HS-27A (cell line): ENCODE data around the gene PPM1H.
"Not testable (repeated sequence)": the region's sequence is repeated elsewhere in the genome, so short reads cannot be mapped to it uniquely, and the experiment has no call there.

Source experiments
- DNase-seq: peaks from one replicate; pipeline ENCODE4 v3.0.0-alpha.2; 2012; ENCODE audit warnings: low read depth, missing footprints

PPM1H gene

GRCh38 chr12:62683776-62684569 lies 251.0 kb downstream of the PPM1H start:
- no peak for DNase-seq

- no peak for DNase-seq
These were observed 253.6 kb downstream of the PPM1H start for GRCh38 chr12:62681306-62681705.

- no peak for DNase-seq
These were observed 255.3 kb downstream of the PPM1H start for GRCh38 chr12:62679608-62680007.

GRCh38 chr12:62677355-62677754 lies 257.6 kb downstream of the PPM1H start:
- DNase-seq = no peak

GRCh38 chr12:62676521-62677307 lies 258.2 kb downstream of the PPM1H start:
- DNase-seq = no peak

- DNase-seq = no peak
These were observed 261.7 kb downstream of the PPM1H start for GRCh38 chr12:62673028-62673815.

GRCh38 chr12:62670986-62671720 lies 263.8 kb downstream of the PPM1H start:
- DNase-seq = no peak

- no peak for DNase-seq
These were observed 266.2 kb downstream of the PPM1H start for GRCh38 chr12:62668782-62669181.

- not testable (repeated sequence) for DNase-seq
These were observed 270.0 kb downstream of the PPM1H start for GRCh38 chr12:62664951-62665350.

GRCh38 chr12:62660756-62661155 lies 274.2 kb downstream of the PPM1H start:
- peak; percentile 42 for DNase-seq

- DNase-seq = no peak
These were observed 275.3 kb downstream of the PPM1H start for GRCh38 chr12:62659453-62660295.

GRCh38 chr12:62658910-62659309 lies 276.0 kb downstream of the PPM1H start:
- no peak for DNase-seq

- no peak for DNase-seq
These were observed 277.7 kb downstream of the PPM1H start for GRCh38 chr12:62657363-62657632.

GRCh38 chr12:62656591-62657362 lies 278.2 kb downstream of the PPM1H start:
- DNase-seq = no peak

GRCh38 chr12:62655666-62656151 lies 279.2 kb downstream of the PPM1H start:
- DNase-seq = no peak

- no peak for DNase-seq
These were observed 280.4 kb downstream of the PPM1H start for GRCh38 chr12:62654326-62655241.

- no peak for DNase-seq
These were observed 281.2 kb downstream of the PPM1H start for GRCh38 chr12:62653740-62654139.

- no peak for DNase-seq
These were observed 281.6 kb downstream of the PPM1H start for GRCh38 chr12:62653304-62653703.

- DNase-seq = no peak
These were observed 283.8 kb downstream of the PPM1H start for GRCh38 chr12:62651138-62651537.
